GM21381 (cell line): ENCODE results near the gene ALDH3A1.

Experiments used
- ATAC-seq: cut with Tn5 transposase; IDR thresholded peaks from one replicate; pipeline ENCODE4 v1.9.1; 2021; ENCODE audit warnings: mild to moderate bottlenecking, moderate library complexity; ENCODE audit not compliant: unreplicated experiment

Gene ALDH3A1

GRCh38 chr17:19760746-19761145 lies 12.6 kb upstream of the ALDH3A1 start:
- no peak for ATAC-seq

- ATAC-seq = no peak
These were observed 11.8 kb upstream of the ALDH3A1 start for GRCh38 chr17:19759568-19760549.

GRCh38 chr17:19757536-19758180 lies 9.6 kb upstream of the ALDH3A1 start:
- ATAC-seq = no peak

DNA sequence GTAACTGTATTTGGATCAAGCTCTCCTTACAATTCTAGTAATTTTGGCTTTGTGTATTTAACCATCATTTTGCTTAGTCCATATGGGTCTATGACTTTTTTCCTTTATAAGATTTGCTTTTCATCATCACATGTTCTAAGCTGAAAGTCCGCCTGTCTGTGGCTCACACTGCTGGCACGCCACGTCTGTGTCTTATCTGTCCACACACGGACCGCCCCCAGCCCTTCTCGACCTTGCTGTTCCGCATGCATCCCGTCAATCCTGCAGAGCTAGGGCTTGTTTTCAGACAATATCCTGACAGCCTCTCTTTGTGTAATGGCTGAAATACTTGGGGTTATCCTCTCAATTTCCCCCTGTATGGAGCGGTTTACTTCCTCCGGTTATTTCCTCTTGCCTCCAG lies 8.4 kb upstream of the ALDH3A1 start:
- ATAC-seq = no peak

- no peak for ATAC-seq
These were observed 7.9 kb upstream of the ALDH3A1 start for GRCh38 chr17:19755821-19756510.

- ATAC-seq = no peak
These were observed 7.3 kb upstream of the ALDH3A1 start for GRCh38 chr17:19755392-19755791.

GRCh38 chr17:19753661-19754463 lies 5.8 kb upstream of the ALDH3A1 start:
- no peak for ATAC-seq

- ATAC-seq = no peak
These were observed 5.0 kb upstream of the ALDH3A1 start for GRCh38 chr17:19753051-19753509.

- ATAC-seq = no peak
These were observed 4.3 kb upstream of the ALDH3A1 start for GRCh38 chr17:19752216-19753050.

DNA sequence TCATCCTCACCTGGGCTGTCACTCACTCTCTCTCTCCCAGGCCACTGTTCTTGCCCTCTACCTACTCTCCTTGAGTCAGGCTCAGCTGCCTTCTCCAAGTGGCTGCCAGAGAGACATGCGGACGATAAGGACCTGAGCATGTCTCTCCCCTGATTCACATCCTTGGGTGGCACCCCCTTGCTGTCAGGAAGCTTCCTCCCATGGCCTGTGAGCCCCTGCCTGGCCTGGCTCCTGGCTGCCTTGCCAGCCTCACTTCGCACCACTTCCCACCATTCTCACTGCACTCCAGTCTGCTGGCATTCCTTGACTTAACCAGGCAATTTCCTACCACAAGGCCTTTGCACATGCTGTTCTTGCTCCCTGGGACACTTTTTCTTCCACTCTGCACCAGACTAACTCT lies 2.7 kb upstream of the ALDH3A1 start:
- ATAC-seq = no peak

GRCh38 chr17:19750020-19750572 lies 2.0 kb upstream of the ALDH3A1 start:
- ATAC-seq = no peak

- no peak for ATAC-seq
These were observed 702 bp upstream of the ALDH3A1 start for GRCh38 chr17:19748807-19749193.

DNA sequence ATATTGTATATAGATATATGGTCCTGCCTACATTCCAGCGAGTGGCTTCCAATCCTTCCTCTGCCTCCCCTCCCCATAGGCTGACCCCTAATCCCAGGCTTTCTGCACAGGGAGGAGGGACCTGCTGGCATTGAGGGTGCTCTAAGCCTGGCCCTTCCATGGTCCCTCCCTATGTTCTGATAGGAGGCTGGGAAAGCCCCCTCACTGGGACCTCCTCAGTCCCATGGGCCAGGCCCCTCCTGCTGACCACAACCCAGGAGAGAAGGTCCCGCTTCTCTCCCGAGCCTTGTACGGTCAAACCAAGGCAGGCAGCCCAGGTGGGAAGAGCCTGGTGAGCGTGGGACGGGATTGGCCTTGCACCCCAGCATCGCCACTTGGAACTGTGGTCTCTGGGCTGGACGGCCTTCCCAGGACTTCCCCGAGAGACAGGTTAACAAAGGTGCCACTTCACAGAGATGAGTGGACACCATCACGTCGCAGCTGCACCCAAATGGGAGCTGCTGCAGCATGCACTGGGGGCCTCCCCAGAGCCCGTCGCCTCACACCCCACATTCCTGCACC lies 859 bp downstream of the ALDH3A1 start:
- ATAC-seq = no peak

DNA sequence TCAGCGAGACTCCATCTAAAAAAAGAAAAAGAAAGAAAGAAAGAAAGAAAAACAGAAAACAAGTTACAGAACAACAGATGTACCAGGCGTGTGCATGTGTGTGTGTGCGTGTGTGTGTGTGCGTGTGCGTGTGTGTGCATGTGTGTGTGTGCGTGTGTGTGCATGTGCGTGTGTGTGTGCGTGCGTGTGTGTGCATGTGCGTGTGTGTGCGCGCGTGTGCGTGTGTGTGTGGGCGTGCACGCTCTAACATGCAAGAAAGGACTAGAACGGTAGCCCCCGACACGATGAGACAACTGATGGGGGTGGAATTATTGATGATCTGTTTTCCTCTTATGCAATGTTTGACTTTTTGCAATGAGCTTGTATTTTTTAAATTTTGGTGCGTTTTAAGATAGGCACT lies 1.6 kb downstream of the ALDH3A1 start:
- no peak for ATAC-seq

GRCh38 chr17:19744922-19745757 lies 3.0 kb downstream of the ALDH3A1 start:
- no peak for ATAC-seq

DNA sequence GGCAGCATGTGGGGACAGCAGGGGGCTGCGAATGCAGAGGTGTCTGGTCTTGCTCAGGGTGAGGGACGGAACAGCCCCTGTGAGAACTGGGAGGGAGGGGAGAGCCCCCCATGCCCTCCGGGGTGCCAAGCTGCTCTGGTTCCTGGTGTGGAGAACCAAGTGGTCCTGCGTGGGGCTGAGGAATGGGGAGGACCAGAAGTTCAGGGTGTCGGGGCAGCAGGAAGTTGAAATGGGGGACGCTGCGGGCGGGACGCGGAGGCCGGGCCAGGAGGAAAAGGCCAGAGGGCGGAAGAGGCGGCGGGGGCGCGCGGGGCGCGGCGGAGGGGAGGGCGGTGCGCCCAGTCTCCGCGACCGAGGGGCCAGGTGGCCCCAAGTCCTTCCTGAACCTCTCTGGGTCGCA lies 3.6 kb downstream of the ALDH3A1 start:
- no peak for ATAC-seq

DNA sequence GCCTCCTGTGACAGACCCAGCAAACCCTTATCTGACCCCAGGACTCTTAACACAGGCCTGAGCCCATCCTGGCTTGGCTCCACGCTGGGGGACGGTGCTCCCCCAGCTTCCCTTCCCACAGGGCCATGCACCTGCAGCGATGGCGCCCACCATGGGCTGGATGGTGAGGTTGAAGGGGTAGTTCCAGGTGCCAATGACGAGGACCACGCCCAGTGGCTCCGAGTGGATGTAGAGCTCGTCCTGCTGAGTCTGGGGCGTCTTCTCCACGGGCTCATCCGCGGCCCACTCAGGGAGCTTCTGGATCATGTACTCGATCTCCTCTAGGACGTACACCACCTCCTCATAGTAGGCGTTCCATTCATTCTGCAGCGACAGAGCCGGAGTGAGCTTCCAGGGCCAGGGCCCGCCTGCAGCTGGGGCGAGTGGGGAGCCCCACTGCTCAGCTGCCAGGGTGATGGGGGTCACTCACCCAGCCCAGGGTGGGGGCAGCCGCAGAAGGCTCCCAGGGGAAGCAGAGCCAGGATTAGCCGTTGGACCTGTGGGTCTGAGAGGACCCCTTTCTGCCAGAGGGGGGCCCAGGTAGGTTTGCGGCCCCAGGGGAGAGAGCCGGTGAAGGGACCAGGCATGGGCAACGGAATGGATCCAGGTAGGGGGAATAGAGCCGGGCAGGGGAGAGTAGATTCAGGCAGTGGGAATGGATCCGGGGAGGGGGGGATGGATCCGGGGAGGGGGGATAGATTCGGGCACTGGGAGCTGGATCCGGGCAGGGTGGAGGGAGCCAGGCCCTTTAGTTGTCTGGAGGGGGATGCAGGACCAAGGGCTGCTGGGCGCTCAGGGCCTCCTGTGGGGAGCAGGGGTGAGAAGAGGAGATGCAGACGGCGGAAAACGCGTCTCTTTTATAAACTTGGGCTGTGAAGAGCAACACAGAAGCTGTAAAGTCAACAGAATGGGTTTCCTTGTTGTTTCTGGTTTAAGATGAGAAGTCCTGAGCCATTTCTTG lies 4.7 kb downstream of the ALDH3A1 start:
- ATAC-seq = no peak
